Gastrocnemius medialis (tissue), 4 donors: ENCODE results near the gene ACTR8. TPM values are rescaled to one million over a fixed set of nuclear protein-coding genes. Genes with fewer than 3 reads are reported as not detected.

ENCODE experiments used
- ATAC-seq, 2 donors: fragments of 150-250 bp; one replicate each; pipeline ENCODE4 v1.9.1; 2016
- DNase-seq, 2 donors: peaks; one replicate each; pipeline ENCODE4 v3.0.0-alpha.2; 2019
- H3K27ac ChIP-seq, 4 donors: fragments of 200-600 bp; sonication (generic); 1 replicate in 1 of 4; 2 replicates in 3 of 4; pipeline ENCODE4 v1.5.1; 2016 to 2018; ENCODE audit warnings: mild to moderate bottlenecking in 2 of 4, moderate library complexity in 1 of 4
- H3K27me3 ChIP-seq, 3 donors: fragments of 200-600 bp; sonication (generic) in 2 of 3; 1 replicate in 1 of 3; 2 replicates in 2 of 3; pipeline versions ENCODE4 v1.5.1 to v1.6.0; 2016 to 2019; ENCODE audit warnings: mild to moderate bottlenecking in 1 of 3, moderate library complexity in 1 of 3
- H3K36me3 ChIP-seq, 2 donors: fragments of 200-600 bp; sonication (generic) in 1 of 2; one replicate each; pipeline ENCODE4 v1.5.1; 2017 to 2018
- H3K4me1 ChIP-seq, 2 donors: fragments of 200-600 bp; sonication (generic) in 1 of 2; one replicate each; pipeline ENCODE4 v1.5.1; 2016 to 2017; ENCODE audit warnings: mild to moderate bottlenecking in 2 of 2
- H3K4me3 ChIP-seq, 4 donors: fragments of 200-600 bp; sonication (generic) in 3 of 4; 1 replicate in 1 of 4; 2 replicates in 3 of 4; pipeline ENCODE4 v1.5.1; 2016 to 2019; ENCODE audit warnings: mild to moderate bottlenecking in 2 of 4
- H3K9me3 ChIP-seq, 3 donors: fragments of 200-600 bp; sonication (generic) in 2 of 3; 1 replicate in 1 of 3; 2 replicates in 2 of 3; pipeline ENCODE4 v1.5.1; 2016 to 2019
- POLR2A ChIP-seq, 2 donors: fragments of 450-650 bp; IDR thresholded peaks; one replicate each; pipeline ENCODE4 v1.6.1; 2017; ENCODE audit warnings: antibody characterized with exemption in 2 of 2, mild to moderate bottlenecking in 2 of 2, moderate library complexity in 2 of 2
- in situ Hi-C, 4 donors: fragments of 200-750 bp; cut with MboI; loops; one replicate each; pipeline versions ENCODE4 v1.15.0 to v1.8.0; 2017; ENCODE audit warnings: low sequenced_read_pairs in 4 of 4
- intact Hi-C: fragments of 100-400 bp; cut with DNase I; formaldehyde crosslinking; loops from one replicate; pipeline ENCODE4 v1.15.1; 2023; ENCODE audit warnings: low total_unique reads
- total RNA-seq, 4 donors: library from RNA; depleted of rRNA; stranded (reverse); fragments of >200 nt; gene quantifications; one replicate each; pipeline versions ENCODE4 v1.1.0 to v1.2.3, GENCODE V29; 2016
- TF ChIP-seq, protein P1 (sequence below), 5 experiments: fragments of 450-650 bp in 3 of 5; fragments of 200-600 bp in 2 of 5; sonication (generic) in 2 of 5; IDR thresholded peaks in 4 of 5; conservative IDR thresholded peaks in 1 of 5; 1 replicate in 4 of 5; 2 replicates in 1 of 5; pipeline ENCODE4 v1.5.1; 2016 to 2019; ENCODE audit warnings: antibody characterized with exemption in 5 of 5, mild to moderate bottlenecking in 3 of 5, moderate library complexity in 3 of 5

Gene ACTR8
- total RNA-seq, 4 donors from 2014 or later, result 13.6 to 24.9 (median 19.8) TPM

DNA sequence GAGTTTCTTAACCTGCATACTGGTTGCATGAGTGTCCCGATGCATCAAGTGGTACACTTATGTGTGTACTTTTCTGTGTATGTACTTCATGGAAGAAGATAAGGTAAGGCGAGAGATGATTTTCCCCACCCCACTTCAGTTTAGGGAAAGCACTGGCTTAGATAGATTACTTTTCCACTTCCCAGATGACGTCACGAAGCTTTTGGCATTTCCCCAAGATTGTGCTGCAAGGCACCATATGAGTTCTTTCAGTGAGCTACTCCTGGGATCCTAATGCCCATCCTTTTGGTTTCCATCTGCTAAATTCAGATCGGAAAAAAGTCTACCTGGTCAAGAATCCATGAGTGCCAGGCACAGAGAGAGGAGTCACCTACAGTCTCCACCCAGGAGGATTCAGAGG lies 31.1 kb downstream of the ACTR8 start:
- in situ Hi-C loops, result no loop called here
- DNase-seq, result no peak

DNA sequence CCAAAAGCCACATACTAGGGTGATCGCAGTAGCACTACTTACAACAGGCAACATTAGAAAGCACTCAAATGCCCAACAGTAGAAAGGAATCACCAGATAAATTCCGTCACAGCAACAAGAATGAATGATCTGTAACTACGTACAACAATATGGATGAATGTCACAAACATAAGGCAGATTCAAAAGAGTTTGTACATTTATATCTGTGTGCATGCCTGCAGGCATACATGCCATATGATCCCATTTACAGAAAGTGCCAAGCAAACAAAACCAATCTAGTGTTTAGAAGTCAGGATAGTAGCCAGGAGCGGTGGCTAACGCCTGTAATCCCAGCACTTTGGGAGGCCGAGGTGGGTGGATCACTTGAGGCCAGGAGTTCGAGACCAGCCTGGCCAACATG lies 32.0 kb downstream of the ACTR8 start:
- Histone ChIP-seq H3K4me3 (no peak overlapping the region), H3K4me1 (peaks cover 0 to 5% of the 10 kb centered on the region in 2 donors), H3K9me3 (no peaks in the 10 kb centered on the region), H3K27me3 (no peaks in the 10 kb centered on the region), H3K36me3 (no peaks in the 10 kb centered on the region), H3K27ac (no peak overlapping the region)
- no peak for ATAC-seq
- intact Hi-C loops, result no loop called here
- DNase-seq, result no peak
- in situ Hi-C loops, result no loop called here
- TF ChIP-seq POLR2A (IDR thresholded peaks at IDR 0.05), result no peak
- TF ChIP-seq, protein P1, sequence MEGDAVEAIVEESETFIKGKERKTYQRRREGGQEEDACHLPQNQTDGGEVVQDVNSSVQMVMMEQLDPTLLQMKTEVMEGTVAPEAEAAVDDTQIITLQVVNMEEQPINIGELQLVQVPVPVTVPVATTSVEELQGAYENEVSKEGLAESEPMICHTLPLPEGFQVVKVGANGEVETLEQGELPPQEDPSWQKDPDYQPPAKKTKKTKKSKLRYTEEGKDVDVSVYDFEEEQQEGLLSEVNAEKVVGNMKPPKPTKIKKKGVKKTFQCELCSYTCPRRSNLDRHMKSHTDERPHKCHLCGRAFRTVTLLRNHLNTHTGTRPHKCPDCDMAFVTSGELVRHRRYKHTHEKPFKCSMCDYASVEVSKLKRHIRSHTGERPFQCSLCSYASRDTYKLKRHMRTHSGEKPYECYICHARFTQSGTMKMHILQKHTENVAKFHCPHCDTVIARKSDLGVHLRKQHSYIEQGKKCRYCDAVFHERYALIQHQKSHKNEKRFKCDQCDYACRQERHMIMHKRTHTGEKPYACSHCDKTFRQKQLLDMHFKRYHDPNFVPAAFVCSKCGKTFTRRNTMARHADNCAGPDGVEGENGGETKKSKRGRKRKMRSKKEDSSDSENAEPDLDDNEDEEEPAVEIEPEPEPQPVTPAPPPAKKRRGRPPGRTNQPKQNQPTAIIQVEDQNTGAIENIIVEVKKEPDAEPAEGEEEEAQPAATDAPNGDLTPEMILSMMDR (IDR thresholded peaks at IDR 0.05 in 4 of 5, conservative IDR thresholded peaks at IDR 0.05 in 1 of 5), result no peak

More for the DNA sequence above, 31.1 kb downstream of the ACTR8 start:
- no peak overlapping the region for H3K27ac ChIP-seq
- no peak for ATAC-seq
- H3K9me3 ChIP-seq, result no peaks in the 10 kb centered on the region
- TF ChIP-seq, protein P1 (IDR thresholded peaks at IDR 0.05 in 4 of 5, conservative IDR thresholded peaks at IDR 0.05 in 1 of 5), result no peak
- TF ChIP-seq POLR2A (IDR thresholded peaks at IDR 0.05), result no peak
- peaks cover 0 to 5% of the 10 kb centered on the region in 2 donors for H3K4me1 ChIP-seq
- H3K36me3 ChIP-seq, result no peaks in the 10 kb centered on the region
- no peak overlapping the region for H3K4me3 ChIP-seq
- intact Hi-C loops, result no loop called here
- no peaks in the 10 kb centered on the region for H3K27me3 ChIP-seq

GRCh38 chr3:53846851-53847155 lies 35.1 kb downstream of the ACTR8 start:
- in situ Hi-C loops (no loop called here), intact Hi-C loops (loop anchor here (2.0 kb wide), 1 partner anchor 44 kb away; the partner anchor contains the start of gene SELENOK)
- Histone ChIP-seq H3K4me3 (peak overlapping the region; percentile 67 to 82 (median 74)), H3K27me3 (no peaks in the 10 kb centered on the region), H3K9me3 (no peaks in the 10 kb centered on the region), H3K36me3 (no peaks in the 10 kb centered on the region), H3K27ac (peak overlapping the region in 1 of 4 donors; percentile 74), H3K4me1 (peaks cover 0 to 5% of the 10 kb centered on the region in 2 donors)
- no peak for TF ChIP-seq POLR2A (IDR thresholded peaks at IDR 0.05)
- TF ChIP-seq, protein P1 (IDR thresholded peaks at IDR 0.05 in 4 of 5, conservative IDR thresholded peaks at IDR 0.05 in 1 of 5), result no peak
- DNase-seq, result no peak
- ATAC-seq, result no peak

- intact Hi-C loops (loop anchor here (2.0 kb wide), 1 partner anchor 45 kb away; the partner anchor contains the start of gene SELENOK), in situ Hi-C loops (no loop called here)
- H3K4me1 ChIP-seq, result peaks cover 0 to 5% of the 10 kb centered on the region in 2 donors
- DNase-seq (peak; percentile 36 to 55), ATAC-seq (peak; percentile 75 to 80)
- TF ChIP-seq POLR2A (IDR thresholded peaks at IDR 0.05), result peak in 1 of 2 donors; percentile 42
- TF ChIP-seq, protein P1 (IDR thresholded peaks at IDR 0.05 in 4 of 5, conservative IDR thresholded peaks at IDR 0.05 in 1 of 5), result peak in 1 of 5 experiments; percentile 13
- H3K4me3 ChIP-seq, result peak within 1 kb of the TSS; percentile 67 to 82 (median 74)
- H3K27me3 ChIP-seq, result no peaks in the 10 kb centered on the region
- peak within 1 kb of the TSS; percentile 74 to 88 (median 86) for H3K27ac ChIP-seq
- no peaks in the 10 kb centered on the region for H3K36me3 ChIP-seq
- no peaks in the 10 kb centered on the region for H3K9me3 ChIP-seq
These were observed 35.7 kb downstream of the ACTR8 start, which contains the start of the genes CHDH and IL17RB for GRCh38 chr3:53846134-53846850. Gene CHDH (minus strand): TSS chr3:53846419. CDS start chr3:53824008, 22,411 bp downstream. Gene IL17RB (plus strand): TSS chr3:53846568. CDS start chr3:53846589, 21 bp downstream.
